HG03045 (cell line): ENCODE measurements around the gene CHRNA4.

ENCODE experiments used
- ATAC-seq: cut with Tn5 transposase; IDR thresholded peaks from one replicate; pipeline ENCODE4 v1.9.1; 2021; ENCODE audit warnings: mild to moderate bottlenecking, moderate library complexity; ENCODE audit not compliant: unreplicated experiment

The CHRNA4 gene

DNA sequence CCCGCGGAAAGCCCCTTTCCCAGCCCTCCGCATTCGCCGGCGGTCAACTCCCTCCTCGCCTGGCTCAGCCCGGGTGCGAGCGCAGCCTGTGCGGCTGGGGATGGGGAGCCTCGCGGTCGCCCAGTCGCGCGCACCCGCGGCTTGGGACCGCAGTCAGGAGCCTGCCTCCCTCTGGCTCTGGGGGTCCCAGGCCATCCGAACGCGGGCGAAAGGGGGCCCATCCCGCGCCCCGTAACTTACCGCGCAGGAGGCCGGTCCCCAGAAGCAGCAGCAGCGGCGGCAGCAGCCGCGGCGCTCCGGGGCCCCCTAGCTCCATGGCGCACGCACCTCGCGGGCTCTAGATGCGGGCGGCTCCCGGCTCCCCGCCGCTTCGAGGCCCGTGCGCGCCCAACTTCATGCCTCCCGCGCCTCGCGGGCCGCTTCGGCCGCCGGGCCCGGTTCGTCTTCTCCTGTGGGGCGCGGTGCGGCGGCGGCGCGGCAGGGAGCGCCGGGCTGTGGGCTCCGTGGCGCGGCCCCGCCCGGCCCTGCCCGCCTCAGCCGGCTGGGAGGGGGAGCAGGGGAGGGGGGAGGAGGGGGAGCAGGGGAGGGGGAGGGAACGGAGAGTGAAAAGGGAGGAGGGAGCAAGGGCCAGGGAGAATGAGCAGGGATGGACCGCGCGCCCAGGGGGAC, at the start of gene CHRNA4:
Gene CHRNA4 (minus strand): TSS at position 500 of the 669 bp plus-strand sequence. CDS start 184 bp downstream, at position 316.
- ATAC-seq = no peak

DNA sequence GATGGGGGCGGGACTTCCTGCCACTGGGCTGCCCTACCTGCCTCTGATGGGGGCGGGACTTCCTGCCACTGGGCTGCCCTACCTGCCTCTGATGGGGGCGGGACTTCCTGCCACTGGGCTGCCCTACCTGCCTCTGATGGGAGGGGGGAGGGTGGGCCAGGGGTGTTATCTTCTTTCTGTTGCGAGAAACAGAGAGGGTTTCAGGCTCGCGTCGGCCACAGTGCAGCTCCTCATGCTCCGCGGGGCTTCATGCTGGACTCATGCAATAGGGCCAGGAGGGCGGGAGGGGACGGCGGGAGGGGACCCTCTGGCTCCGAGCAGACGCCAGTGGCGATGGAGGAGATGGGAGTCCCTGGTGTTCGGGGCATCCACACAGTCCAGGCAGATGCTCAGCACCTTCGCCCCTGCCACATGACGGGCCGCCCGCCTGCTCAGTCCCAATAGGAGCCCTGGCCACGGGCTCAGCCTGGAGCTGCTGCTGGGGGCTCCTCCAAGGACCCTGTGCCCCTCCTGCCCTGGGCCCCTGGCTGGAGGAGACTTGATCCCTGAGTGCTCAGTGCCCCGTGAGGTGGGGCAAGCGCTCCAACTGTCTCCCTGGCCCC, 48.8 kb upstream of the CHRNA4 start:
- no peak for ATAC-seq

DNA sequence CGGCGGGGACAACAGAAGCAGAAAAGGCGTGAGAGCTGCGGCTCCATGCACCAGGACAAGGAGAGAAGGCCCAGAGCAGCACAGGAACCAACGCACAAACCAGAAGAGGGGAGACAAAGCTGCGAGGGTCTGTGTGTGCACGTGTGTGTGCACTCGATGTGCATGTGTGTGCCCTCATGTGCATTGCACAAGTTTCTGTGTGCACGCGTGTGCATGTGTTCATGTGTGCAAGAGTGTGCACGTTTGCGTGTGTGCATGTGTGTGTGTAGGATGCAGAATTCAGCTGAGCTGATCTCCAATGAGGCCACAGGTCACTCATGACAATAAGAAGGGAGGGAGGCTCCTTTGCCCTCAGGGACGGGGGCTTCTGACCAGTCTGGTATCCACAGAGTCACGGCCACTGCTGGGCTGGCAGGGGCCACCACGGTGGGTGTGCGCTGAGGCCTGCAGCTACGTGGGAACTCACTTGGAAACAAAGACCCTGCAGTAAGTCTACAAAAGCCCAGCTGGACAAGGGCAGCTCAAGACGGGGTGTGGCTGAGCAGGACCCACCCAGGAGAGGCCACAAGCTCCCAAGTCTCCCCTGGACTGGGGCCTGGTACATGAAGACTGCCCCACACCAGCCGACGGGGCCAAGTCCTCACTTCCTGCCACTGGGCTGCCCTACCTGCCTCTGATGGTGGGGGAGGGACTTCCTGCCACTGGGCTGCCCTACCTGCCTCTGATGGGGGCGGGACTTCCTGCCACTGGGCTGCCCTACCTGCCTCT, 48.1 kb upstream of the CHRNA4 start:
- ATAC-seq = no peak

DNA sequence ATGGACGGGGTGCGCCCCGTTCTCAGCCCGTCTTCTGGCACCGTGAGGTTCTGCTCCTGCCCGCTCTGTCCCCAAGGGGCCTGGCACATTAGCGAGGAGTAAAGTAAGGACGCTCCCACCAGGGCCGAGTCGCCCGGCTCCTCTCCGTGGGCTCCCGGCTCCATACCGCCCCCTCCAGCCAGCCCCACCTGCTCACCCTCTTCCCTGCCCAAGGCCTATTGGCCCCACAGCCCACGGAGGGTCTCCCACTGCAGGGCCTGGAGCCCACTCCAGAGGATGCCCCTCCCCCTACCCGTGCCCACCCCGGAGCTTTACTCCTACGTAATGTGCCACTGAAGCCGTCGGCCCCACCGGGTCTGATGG, 47.5 kb upstream of the CHRNA4 start:
- no peak for ATAC-seq

DNA sequence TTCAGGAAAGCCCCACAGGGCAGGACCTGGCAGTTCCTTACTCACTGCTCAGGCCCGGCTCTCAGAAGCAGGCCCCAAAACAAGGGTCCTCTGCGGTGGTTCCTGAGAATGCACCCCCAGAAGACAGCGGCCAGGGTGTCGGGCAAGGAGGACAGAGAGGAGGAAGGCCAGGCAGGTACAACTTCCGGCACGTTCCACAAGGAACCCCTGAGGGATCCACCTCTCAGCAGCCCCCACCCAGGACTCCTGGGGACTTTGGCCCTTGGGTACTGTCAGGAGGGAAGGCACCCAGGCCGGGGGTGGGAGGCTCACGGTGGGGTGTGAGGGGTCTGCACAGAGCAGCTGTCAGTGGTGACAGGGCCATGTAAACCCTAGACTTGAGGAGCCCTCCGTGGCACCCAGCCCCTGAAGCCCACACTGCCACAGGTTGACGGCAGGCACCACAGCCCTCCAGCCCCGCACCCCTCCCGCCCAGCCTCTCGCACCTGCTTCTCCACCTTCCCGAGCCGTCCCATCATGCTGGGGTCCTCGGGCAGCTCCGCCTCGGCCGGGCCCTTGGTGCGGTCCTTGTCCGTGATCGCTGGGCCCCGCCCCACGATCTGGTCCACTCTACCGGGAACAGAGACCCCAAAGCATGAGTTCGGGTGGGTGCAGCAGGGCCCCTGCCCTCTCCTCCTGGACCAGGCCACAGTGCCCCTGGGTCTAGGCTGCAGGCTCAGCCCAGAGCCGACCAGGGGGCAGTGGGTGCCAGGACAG, 47.0 kb upstream of the CHRNA4 start:
- ATAC-seq = no peak

DNA sequence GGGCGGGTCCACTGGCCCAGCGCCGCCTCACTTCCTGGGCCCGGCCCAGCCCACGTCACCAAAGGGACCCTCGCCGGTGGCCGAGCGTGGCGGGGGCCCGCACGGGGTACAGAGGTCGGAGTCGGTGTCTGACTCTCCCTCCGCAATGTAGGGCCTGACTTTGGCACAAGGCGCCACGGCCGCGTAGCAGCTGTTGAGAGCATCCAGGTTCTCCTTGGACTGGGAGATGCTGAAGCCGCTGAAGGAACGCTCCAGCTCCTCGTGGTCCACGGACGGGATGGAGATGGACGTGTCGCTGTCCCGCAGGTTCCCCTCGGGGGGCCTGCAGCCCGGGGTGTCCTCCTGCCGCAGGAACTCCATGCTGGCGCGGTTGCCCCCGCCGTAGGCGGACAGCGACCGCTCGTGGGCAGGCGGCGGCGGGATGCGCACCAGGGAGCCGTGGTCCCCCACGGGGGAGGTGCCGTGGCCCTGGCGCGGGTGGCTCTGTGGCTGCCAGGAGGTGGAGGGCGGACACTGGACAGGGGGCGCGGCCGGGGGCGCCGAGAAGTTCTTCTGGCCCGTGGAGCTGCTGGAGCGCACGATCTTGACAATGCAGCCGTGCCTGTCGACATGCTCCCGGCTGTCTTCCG, 45.6 kb upstream of the CHRNA4 start:
- no peak for ATAC-seq

DNA sequence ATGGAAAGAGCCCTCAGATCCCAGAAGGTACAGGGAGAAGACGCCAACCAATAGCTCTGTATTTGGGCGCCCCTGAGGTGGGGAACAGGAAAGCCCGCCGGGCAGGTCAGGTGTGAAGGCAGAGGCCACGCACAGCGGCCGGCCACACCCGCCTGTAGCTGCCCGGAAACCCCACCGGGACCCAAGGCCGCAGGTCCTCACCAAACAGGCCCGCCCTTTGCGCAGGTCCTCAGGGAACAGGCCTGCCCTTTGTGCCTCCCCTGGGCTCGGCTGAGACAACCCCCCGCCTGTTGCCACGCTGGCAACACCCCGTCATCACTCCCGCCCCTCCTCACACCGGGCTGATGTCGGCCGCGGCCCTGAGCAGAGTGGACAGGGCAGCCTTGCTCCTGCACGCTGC, 44.9 kb upstream of the CHRNA4 start:
- no peak for ATAC-seq

DNA sequence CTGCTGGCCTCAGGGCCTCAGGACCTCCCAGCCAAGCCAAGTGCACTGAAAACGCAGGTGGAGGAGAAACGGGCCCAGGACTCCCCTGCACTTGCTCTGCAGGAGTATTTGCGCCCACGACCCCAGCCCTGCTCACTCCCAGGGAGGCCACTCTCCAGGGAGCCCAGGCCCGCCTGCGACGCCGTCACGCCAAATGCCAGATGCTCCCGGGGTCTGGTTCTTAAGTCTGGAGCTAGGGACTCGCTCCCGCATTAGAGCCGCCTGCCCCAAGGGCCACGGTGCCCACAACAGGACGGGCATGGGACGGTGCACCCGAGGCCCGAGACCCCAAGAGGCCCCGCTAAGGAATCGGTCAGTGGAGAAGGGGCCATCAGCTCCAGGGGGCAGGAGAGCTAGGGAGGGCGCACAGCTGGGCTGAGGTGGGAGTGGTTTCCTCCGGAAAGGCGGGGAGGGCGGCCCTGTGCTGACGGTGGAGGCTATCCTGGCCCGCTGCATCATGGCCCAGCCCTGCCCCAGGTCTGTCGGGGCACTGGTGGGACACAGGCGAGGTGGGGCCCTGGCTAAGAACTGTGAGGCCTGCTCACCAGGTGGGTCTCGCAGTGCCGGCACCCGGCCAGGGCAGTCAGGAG, 44.1 kb upstream of the CHRNA4 start:
- no peak for ATAC-seq

DNA sequence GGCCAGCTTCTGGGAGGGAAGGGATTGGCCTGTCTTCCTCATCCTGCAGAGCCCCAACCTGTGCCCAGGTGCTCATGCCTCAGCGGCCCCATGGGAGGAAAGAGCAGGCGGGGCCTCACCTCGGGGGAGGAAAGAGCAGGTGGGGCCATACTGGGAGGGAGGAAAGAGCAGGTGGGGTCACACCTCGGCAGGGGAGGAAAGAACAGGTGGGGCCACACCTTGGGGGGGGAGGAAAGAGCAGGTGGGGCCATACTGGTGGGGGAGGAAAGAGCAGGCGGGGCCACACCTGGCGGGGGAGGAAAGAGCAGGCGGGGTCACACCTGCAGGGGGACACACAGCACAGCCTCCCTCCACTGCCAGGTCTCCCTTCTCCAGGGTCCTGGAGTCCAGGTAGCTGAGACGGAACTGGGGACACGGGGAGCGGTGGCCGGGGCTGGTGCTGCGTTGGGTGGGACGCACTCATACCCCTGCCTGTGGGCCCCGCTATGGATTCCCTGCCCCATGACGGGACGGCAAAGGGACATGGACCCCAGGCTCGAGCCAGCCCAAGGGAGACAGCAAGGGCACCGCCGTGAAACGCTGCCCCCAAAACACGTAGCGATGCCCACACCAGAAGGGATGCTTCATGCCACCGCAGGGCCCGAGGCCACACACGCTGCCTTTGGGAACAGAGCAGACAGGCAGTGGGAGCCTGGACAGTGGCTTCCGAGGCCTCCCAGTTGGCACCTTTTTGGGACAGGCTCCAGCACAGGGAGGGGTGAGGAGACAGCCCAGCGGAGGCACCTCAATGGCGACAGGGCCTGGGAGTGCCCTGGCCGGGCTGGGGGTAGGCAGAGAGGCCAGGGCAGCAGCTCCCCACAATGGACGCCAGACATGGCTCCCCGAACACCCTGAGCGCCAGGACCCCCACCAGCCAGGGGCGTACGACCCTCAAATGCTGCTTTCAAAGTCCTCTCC, 43.3 kb upstream of the CHRNA4 start:
- ATAC-seq = no peak

DNA sequence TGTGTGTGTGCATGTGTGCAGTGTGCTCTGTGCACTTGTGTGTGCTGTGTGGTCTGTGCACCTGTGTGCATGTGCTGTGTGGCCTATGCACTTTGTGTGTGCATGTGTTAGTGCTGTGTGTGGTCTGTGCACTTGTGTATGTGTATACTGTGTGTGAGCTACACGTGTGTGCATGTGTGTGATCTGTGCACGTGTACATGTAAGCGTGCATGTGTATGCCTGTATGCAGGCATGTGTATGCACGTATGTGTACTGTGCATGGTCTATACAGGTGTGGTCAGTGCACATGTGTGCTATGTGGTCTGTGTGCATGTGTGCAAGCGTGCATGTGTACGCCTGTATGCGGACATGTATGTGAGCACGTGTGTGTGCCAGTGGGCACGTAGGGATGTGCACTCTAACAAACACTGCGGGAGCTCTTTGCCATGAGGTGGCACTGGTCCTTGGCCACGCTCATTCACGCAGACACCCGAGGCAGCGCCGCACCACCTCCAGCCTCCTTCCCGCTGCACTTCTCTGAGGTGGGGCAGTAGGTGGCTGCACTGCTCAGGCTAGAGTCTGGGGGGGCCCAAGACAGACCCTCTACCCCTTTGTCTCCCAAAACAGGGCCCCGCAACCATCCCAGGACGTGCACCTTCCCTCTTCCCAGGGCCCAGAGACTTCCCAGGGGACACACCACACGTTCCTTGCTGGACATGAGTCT, 42.4 kb upstream of the CHRNA4 start:
- ATAC-seq = no peak

DNA sequence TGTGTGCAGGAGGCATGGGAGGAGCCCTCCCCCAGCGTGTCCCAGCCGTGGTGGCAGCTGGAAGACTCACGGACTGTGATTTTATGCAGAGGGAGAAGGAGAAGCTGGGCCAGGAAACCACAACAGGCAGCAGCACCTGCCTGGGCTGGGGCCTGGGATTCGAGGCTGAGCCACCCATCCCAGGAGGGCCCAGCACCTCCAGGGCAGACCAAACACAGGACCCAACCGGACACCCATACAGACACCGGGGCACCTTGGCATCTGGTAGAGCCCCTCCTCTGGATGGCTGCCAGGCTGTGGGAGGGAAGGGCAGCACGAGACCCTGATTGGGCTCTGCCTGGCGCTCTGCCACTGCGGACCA, 41.7 kb upstream of the CHRNA4 start:
- ATAC-seq = no peak

DNA sequence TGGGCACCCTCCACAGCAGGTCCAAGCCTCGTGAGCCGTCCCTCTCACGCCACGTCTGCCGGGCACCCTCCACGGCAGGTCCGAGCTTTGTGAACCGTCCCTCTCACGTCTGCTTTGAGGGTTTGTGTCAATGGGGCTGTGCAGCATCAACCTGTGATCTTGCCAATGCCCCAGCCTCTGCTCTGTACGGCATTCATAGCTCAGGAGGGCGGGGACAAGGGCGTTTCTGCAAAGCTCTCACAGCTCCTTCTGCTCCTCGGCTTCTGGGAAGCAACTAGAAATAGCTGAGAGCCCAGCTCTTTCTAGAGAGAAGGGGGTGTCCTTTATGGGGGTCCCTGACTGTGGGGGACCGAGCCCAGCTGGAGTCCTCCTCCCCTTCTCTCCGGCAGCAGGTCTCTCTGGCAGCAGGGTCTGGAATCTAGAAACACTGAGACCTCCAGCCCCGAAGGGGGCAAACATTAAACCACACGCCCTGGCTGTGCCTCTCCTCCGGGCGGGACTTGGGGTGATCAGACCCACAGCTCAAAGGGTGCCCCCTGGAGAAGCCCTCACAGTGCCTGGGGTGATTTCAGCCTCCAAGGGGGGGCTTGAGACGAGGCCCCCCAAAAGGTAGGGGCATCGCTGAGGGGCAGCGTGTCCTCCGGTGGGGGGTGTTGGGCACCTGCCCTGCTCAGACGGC, 41.2 kb upstream of the CHRNA4 start:
- ATAC-seq = no peak

DNA sequence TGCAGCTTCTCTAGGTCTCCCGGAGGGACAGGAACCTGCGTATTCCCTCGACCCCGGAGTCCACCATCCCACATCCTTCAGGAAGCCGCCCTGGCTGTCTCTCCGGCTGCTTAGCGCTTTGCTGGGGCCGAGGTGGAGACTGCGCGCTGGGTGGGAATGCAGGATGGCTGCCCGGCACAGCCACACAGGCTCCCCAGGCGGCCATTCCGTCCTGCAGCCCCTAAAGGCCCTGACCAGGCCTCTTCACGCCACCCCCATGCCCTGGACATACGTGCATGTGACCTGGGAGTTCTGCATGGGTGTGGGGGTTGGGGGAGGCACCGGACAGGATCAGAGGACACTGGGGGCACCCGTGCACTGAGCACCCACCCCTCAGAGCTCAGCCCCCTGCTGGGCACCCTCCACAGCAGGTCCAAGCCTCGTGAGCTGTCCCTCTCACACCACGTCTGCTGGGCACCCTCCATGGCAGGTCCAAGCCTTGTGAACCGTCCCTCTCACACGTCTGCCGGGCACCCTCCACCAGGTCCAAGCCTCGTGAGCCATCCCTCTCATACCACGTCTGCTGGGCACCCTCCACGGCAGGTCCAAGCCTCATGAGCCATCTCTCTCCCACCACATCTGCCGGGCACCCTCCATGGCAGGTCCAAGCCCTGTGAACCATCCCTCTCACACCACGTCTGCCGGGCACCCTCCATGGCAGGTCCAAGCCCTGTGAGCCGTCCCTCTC, 40.4 kb upstream of the CHRNA4 start:
- ATAC-seq = no peak

DNA sequence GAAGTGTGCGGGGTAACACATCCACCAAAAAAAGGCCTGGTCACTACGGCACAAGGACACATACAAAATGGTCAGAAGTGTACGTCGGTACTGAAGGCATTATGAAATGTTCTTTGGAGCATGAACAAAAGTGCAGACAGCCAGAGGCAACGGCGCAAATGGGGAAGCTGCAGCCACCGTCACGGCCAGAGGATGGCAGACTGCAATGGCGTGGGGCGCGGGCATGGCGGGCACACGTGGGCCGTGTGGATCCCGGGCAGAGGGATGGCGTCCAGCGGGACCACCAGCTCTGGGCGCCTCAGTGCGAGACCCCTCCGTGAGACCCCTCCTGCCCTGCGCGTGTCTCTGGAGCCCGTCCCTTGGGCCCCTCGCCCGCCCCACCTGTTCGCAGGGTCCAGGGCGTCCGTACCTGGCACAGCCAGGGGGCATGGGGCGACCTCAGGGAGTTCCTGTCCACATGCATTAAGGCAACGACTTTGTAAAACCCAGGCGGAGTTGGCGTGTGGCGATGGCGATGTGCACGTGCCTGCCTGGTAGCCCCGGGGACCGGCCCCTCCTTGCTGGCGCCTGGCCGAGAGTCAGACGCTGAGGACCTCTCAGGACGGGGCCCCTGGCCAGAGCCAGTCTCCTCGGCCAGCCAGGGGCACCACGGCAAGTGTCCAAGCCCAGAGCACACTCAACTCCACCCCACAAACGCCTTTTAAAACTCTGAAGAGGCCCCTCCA, 39.5 kb upstream of the CHRNA4 start:
- no peak for ATAC-seq

DNA sequence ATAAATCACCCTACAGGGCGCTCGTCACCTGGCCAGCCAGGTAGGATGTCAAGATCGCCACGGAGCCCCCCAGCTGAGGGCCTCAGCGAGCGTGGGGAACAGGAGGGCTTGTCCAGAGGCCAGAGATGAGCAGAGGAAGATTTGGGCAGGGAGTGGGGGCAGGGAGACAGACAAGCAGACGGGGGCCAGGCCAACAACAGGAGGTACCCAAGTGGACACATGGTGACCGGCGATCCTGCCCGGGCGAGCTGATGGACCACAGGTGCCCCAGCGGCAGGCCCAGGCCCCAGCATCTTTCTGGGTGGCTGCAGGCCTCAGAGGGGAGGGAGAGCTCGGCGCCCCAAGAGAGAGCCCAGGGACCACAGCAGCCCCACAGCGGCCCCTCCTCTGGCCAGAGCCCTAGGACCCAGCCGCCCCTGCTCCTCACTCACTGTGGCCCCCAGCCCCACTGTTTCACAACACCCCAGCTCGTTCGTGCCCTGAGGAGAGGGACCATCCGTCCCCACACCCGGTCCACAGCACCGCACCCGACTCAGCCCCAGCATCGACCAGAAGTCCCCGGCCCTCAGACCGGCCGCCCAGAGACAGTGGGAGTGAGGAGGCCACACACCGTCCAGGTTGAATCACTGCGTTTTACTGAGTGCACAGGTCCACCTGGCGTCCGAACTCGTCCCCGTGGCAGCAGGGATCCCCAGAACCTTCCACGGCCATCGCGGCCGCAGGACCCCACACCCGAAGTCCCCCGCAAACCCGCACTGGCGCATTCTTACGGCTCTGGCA, 38.6 kb upstream of the CHRNA4 start:
- ATAC-seq = no peak
